H1 (cell line): ENCODE data around the gene PDE6B. TPM values are rescaled to one million over a fixed set of nuclear protein-coding genes. Genes with fewer than 3 reads are reported as not detected.

Experiments used
- BRCA1 ChIP-seq: IDR thresholded peaks from 2 replicates; pipeline ENCODE4 v1.6.1; 2012; ENCODE audit warnings: low read depth, low read length, improper control_type of control experiment
- CBX8 ChIP-seq: fragments of 300-800, 300-1000 bp; sonication (generic); IDR thresholded peaks from 2 replicates; pipeline ENCODE4 v1.7.1; 2016; ENCODE audit warnings: low read depth, low read length, borderline replicate concordance
- CHD2 ChIP-seq: IDR thresholded peaks from 2 replicates; pipeline ENCODE4 v1.6.1; 2012; ENCODE audit warnings: low read length, improper control_type of control experiment
- KDM1A ChIP-seq: fragments of 200-600, 300-600 bp; sonication (generic); IDR thresholded peaks from 2 replicates; pipeline ENCODE4 v1.7.1; 2016; ENCODE audit warnings: mild to moderate bottlenecking, low read length, borderline replicate concordance
- POLR2A ChIP-seq, 2 experiments: IDR thresholded peaks; 1 replicate in 1 of 2; 2 replicates in 1 of 2; pipeline ENCODE4 v1.6.1; 2011; ENCODE audit warnings: low read depth in 2 of 2, low read length in 2 of 2, mild to moderate bottlenecking in 2 of 2; ENCODE audit errors: control extremely low read depth in 1 of 2
- RAD21 ChIP-seq, 2 experiments: IDR thresholded peaks in 1 of 2; conservative IDR thresholded peaks in 1 of 2; 2 replicates each; pipeline ENCODE4 v1.6.1; 2011; ENCODE audit warnings: low read depth in 2 of 2, low read length in 2 of 2, improper control_type of control experiment in 1 of 2, inconsistent platforms in 1 of 2, mild to moderate bottlenecking in 1 of 2, moderate library complexity in 1 of 2
- RFX5 ChIP-seq: IDR thresholded peaks from 2 replicates; pipeline ENCODE4 v1.6.1; 2011; ENCODE audit warnings: low read depth, low read length, improper control_type of control experiment, borderline replicate concordance
- RXRA ChIP-seq: IDR thresholded peaks from 2 replicates; pipeline ENCODE4 v1.6.1; 2011; ENCODE audit warnings: low read depth, mild to moderate bottlenecking, low read length, moderate library complexity; ENCODE audit not compliant: insufficient read depth
- SIRT6 ChIP-seq: IDR thresholded peaks from one replicate; pipeline ENCODE4 v1.7.1; 2012; ENCODE audit warnings: low read length, inconsistent platforms
- SIX5 ChIP-seq: IDR thresholded peaks from 2 replicates; pipeline ENCODE4 v1.6.1; 2011; ENCODE audit warnings: mild to moderate bottlenecking, low read depth, low read length
- TEAD4 ChIP-seq: IDR thresholded peaks from 2 replicates; pipeline ENCODE4 v1.6.1; 2012; ENCODE audit warnings: low read depth, low read length, inconsistent platforms, mixed read lengths
- YY1 ChIP-seq: IDR thresholded peaks from 2 replicates; pipeline ENCODE4 v1.6.1; 2011; ENCODE audit warnings: low read depth, mild to moderate bottlenecking, low read length
- polyA plus RNA-seq, 7 experiments: library from polyadenylated mRNA; depleted of rRNA in 3 of 7; stranded (reverse) in 5 of 7; unstranded in 2 of 7; fragments of >200 nt in 5 of 7; fragments of 200-250 nt in 2 of 7; gene quantifications; 1 replicate in 5 of 7; 2 replicates in 1 of 7; 4 replicates in 1 of 7; pipeline versions ENCODE4 v1.2.1 to v1.2.3, GENCODE V29; 2011 to 2013; ENCODE audit warnings: missing spikeins in 2 of 7, mixed read lengths in 2 of 7
- total RNA-seq: library from RNA; stranded (reverse); fragmentation: NEBNext Ultra II Directional; extraction: Animal tissue kit (Norgen Biotek cat#: 25700); gene quantifications from 2 replicates; pipeline ENCODE4 v1.2.1, GENCODE V29; 2021
- TF ChIP-seq, protein P1 (sequence below): fragments of 300-600 bp; sonication (generic); IDR thresholded peaks from 2 replicates; pipeline ENCODE4 v1.7.1; 2012; ENCODE audit warnings: low read length, moderate library complexity, mild to moderate bottlenecking, inconsistent platforms; ENCODE audit not compliant: insufficient replicate concordance

PDE6B gene
- total and polyA plus RNA-seq, 2 of the 8 experiments (the other 6 are each of a cell fraction or from before 2014, with no cell fraction given): 4.1 to 8.4 TPM

DNA sequence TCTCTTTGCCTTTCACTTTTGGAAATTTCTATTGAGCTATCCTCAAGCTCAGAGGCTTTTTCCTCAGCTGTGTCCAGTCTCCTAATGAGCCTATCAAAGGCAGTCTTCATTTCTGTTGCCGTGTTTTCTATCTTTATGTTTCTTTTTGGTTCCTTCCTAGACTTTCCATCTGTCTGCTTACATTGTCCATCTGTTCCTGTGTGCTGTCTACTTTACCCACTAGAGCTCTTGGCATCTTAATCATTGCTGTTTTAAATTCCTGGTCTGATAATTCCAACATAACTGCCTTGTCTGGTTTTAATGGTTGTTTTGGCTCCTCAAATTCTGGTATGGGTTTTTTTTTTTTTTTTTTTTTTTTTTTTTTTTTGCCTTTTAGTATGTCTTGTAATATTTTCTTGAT lies 9.3 kb upstream of the PDE6B start (continued):
- TF ChIP-seq, protein P1, sequence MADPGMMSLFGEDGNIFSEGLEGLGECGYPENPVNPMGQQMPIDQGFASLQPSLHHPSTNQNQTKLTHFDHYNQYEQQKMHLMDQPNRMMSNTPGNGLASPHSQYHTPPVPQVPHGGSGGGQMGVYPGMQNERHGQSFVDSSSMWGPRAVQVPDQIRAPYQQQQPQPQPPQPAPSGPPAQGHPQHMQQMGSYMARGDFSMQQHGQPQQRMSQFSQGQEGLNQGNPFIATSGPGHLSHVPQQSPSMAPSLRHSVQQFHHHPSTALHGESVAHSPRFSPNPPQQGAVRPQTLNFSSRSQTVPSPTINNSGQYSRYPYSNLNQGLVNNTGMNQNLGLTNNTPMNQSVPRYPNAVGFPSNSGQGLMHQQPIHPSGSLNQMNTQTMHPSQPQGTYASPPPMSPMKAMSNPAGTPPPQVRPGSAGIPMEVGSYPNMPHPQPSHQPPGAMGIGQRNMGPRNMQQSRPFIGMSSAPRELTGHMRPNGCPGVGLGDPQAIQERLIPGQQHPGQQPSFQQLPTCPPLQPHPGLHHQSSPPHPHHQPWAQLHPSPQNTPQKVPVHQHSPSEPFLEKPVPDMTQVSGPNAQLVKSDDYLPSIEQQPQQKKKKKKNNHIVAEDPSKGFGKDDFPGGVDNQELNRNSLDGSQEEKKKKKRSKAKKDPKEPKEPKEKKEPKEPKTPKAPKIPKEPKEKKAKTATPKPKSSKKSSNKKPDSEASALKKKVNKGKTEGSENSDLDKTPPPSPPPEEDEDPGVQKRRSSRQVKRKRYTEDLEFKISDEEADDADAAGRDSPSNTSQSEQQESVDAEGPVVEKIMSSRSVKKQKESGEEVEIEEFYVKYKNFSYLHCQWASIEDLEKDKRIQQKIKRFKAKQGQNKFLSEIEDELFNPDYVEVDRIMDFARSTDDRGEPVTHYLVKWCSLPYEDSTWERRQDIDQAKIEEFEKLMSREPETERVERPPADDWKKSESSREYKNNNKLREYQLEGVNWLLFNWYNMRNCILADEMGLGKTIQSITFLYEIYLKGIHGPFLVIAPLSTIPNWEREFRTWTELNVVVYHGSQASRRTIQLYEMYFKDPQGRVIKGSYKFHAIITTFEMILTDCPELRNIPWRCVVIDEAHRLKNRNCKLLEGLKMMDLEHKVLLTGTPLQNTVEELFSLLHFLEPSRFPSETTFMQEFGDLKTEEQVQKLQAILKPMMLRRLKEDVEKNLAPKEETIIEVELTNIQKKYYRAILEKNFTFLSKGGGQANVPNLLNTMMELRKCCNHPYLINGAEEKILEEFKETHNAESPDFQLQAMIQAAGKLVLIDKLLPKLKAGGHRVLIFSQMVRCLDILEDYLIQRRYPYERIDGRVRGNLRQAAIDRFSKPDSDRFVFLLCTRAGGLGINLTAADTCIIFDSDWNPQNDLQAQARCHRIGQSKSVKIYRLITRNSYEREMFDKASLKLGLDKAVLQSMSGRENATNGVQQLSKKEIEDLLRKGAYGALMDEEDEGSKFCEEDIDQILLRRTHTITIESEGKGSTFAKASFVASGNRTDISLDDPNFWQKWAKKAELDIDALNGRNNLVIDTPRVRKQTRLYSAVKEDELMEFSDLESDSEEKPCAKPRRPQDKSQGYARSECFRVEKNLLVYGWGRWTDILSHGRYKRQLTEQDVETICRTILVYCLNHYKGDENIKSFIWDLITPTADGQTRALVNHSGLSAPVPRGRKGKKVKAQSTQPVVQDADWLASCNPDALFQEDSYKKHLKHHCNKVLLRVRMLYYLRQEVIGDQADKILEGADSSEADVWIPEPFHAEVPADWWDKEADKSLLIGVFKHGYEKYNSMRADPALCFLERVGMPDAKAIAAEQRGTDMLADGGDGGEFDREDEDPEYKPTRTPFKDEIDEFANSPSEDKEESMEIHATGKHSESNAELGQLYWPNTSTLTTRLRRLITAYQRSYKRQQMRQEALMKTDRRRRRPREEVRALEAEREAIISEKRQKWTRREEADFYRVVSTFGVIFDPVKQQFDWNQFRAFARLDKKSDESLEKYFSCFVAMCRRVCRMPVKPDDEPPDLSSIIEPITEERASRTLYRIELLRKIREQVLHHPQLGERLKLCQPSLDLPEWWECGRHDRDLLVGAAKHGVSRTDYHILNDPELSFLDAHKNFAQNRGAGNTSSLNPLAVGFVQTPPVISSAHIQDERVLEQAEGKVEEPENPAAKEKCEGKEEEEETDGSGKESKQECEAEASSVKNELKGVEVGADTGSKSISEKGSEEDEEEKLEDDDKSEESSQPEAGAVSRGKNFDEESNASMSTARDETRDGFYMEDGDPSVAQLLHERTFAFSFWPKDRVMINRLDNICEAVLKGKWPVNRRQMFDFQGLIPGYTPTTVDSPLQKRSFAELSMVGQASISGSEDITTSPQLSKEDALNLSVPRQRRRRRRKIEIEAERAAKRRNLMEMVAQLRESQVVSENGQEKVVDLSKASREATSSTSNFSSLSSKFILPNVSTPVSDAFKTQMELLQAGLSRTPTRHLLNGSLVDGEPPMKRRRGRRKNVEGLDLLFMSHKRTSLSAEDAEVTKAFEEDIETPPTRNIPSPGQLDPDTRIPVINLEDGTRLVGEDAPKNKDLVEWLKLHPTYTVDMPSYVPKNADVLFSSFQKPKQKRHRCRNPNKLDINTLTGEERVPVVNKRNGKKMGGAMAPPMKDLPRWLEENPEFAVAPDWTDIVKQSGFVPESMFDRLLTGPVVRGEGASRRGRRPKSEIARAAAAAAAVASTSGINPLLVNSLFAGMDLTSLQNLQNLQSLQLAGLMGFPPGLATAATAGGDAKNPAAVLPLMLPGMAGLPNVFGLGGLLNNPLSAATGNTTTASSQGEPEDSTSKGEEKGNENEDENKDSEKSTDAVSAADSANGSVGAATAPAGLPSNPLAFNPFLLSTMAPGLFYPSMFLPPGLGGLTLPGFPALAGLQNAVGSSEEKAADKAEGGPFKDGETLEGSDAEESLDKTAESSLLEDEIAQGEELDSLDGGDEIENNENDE: no peak
- no peak for TF ChIP-seq SIRT6
- no peak for TF ChIP-seq BRCA1
- no peak for TF ChIP-seq KDM1A
- no peak for TF ChIP-seq RXRA
- no peak for TF ChIP-seq CHD2
- TF ChIP-seq POLR2A (IDR thresholded peaks at IDR 0.05; ENCODE audit: control extremely low read depth in 1 of 2, low read depth in 2 of 2, low read length in 2 of 2): no peak
- no peak for TF ChIP-seq TEAD4
- no peak for TF ChIP-seq CBX8
- no peak for TF ChIP-seq YY1
- no peak for TF ChIP-seq SIX5
- no peak for TF ChIP-seq RFX5
- TF ChIP-seq RAD21 (IDR thresholded peaks at IDR 0.05 in 1 of 2, conservative IDR thresholded peaks at IDR 0.05 in 1 of 2; ENCODE audit: low read depth in 2 of 2, low read length in 2 of 2): no peak
